HG03097 (cell line): Measurements from ENCODE around the gene DNAH2.
"Not testable (repeated sequence)": the region's sequence is repeated elsewhere in the genome, so short reads cannot be mapped to it uniquely, and the experiment has no call there.

Source experiments
- ATAC-seq: cut with Tn5 transposase; IDR thresholded peaks from one replicate; pipeline ENCODE4 v1.9.1; 2021; ENCODE audit not compliant: unreplicated experiment, low FRiP score

Gene DNAH2

DNA sequence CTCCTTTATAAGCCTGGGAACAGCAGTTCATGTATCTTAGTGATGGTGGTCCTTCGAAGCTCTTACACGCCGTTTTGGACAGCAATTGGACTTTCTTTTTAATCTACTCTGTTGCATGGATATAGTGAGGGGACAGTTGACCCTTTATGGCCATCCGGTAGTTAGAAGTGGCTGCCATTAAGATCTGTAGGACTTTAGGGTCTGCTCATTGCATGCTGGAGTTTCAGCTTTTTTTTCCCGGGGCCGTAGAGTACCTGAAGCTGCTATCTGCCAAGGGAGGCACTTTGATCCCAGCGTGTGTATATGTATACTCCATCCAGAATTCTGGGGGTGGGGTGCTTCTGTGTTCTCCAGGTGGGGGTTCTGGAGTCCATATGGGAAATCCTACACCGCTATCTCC is 141.5 kb downstream of the DNAH2 start:
- ATAC-seq, result no peak

DNA sequence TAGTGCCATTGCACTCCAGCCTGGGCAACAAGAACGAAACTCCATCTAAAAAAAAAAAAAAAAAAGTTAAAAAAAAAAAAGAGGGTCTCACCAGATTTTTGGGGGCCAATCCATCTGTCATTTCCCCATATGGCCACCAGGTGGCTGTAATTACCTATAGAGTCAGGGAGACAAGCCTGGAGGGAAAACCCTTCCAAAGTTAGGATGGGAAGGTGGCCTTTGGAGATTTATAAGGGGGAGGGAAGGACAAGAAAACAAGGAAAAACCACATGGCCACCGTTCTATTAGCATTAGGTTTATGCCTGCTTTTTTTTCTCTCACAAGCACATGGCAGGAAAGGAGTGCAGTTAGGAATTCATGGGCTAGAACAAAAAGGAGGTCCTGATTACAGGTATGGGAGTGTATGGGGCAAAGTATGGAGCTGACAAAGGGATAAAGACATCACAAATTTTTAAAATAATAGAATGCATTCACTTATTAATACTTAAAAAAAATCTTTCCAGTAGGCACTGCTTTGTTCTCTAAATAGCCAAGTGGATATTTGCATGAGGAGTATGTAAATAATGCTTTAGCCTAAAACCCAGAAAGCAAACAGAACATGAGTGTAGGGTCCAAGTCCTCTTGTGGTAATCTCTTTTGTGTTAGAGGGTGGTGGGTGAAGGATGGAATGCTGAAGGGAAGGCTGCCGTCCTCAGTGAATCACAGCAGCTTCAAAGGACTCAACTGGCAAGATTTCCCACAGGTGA is 145.3 kb downstream of the DNAH2 start:
- ATAC-seq, result no peak

DNA sequence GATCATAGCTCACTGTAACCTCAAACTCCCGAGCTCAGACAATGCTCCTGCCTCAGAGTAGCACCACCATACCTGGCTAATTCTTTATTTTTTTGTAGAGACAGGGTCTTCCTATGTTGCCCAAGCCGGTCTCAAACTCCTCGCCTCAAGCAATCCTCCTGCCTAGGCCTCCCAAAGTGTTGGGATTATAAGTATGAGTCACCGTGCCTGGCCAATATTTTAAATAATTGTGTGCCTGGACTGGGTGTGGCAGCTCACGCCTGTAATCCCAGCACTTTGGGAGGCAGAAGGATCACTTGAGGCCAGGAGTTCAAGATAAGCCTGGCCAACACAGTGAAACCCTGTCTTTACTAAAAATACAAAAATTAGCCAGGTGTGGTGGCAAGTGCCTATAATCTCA is 146.8 kb downstream of the DNAH2 start:
- not testable (repeated sequence) for ATAC-seq

DNA sequence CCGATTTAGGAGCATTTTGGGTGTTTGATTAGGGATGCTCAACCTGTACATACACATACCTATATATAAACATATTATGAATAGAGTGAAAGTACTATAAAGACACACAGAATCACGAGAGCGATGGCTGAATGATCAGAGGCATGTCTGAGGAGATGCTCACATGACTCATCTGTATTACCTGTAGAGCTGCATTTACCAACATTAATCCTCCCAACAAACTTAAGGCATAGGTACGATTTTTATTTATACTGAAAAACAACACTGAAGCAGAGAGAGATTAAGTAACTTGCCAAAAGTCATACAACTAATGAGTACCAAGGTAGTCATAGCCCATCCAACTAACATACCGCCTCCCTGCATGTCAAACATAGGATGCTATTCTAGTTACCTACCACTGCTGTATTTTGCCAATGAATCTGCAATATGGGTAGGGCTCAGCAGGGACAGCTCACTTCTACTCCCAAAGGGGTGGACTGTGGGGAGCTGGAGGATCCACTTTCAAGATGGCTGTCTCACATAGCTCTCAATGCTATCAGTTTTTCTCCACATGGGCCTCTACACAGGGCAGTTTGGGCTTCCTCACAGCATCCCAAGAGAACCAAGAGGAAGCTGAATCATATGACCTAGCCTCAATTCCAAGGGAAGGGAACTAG is 147.6 kb downstream of the DNAH2 start:
- no peak for ATAC-seq

DNA sequence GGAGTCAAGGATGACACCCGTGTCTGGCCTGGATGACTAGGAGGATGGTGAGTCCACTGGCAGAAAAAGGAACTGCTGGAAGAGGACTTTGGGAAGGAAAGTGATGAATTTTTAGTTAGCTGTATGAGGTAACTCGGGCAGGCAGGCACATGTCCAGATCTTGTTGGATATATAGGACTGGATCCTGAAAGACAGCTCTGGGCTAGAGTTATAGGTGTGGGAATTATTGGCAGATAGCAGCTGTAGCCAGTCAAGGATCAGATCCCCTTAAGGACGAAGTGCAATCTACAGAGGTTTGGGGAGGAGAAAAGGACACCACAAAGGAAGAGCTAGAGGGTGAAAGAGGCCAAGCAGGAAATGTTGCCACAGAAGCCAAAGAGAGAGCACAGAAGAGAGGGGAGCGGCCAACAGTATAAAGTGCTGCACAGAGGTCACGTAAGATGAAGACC is 150.4 kb downstream of the DNAH2 start:
- ATAC-seq, result no peak

DNA sequence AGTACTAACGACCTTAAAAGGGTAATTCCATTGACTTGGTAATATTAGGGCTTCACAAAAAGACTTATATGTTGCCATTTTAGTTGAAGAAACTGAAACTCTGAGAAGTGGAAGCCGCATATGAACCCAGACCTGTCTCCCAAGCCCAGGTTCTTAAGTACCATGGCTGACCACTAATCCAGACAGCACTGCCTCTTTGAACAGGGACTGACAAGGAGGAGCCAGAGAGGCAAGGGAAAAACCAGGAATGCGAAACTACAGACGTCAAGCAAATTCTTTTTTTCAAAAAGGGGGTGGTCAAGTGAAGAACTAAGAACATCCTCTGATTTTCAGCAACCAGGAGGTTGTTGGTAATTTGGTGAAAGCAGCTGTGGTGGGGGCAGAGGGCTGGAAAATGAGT is 155.5 kb downstream of the DNAH2 start:
- no peak for ATAC-seq

DNA sequence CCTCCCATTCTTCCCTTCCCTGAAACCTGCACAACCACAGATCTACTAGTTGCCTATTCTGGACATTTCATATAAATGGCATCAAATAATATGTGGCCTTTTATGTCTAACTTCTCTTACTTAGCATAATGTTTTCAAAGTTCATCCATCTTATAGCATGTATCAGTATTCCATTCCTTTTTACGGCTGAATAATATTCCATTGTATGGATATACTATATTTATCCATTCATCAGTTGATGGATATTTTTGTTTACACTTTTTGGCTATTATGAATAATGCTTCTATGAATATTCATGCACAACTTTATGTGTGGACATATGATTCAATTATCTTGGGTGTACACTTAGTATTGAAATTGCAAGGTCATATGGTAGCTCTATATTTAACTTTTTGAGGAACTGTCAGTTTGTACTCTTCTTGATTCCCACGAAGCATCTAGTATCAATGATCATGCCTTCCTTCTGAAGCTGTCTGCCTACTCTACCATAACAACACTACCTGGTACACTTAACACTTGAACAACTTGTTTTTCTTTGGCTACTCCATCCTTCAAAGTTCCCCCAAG is 158.3 kb downstream of the DNAH2 start:
- no peak for ATAC-seq

DNA sequence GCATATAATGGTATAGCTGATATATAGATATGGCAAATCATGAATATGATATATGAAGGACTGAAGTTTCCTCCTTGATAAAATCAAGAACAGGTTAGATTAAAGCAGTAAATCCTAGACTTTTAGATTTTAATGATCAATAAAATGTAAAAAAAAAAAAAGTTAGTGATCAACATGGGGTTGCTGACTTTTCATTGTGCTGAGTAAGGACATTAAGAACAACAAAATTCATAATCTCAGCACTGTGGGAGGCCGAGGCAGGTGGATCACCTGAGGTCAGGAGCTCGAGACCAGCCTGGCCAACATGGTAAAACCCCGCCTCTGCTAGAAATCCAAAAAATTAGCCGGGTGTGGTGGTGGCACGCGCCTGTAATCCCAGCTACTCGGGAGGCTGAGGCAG is 160.7 kb downstream of the DNAH2 start:
- no peak for ATAC-seq

DNA sequence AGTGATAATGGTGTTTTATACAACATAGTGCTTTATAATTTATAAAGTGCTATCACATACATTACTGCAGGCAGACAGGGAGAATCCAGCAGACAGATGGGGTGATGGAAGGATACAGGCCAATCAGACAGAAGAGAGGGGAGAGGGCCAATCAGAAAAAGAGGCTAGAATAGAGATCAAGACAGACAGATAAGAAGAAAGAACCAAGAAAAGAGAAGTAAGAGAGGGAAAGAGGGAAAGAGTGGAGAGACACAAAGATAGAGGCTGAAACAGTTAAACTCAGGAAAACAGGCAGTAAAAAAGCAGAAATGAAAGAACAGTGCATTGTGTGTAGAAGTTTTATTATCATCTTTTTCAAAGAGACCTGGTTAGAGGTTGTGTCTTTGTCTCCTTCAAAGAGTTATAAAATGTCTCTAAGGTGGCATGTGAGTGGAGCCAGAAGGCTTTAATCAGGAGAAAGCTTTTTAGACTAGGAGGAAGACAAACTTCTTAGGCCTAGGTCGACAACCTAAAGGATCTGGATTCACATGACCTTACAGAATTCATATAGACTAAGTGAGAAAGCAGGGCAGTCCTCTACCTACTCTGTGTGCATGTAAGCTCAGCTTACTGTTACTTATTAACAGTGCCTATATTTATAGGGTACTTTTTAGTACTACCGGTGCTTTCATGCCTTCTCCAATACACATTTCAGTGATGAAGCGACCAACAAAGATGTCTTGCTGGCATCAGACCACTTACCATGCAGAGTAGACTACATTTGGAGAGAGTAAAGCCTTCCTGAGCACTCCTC is 162.7 kb downstream of the DNAH2 start:
- no peak for ATAC-seq

DNA sequence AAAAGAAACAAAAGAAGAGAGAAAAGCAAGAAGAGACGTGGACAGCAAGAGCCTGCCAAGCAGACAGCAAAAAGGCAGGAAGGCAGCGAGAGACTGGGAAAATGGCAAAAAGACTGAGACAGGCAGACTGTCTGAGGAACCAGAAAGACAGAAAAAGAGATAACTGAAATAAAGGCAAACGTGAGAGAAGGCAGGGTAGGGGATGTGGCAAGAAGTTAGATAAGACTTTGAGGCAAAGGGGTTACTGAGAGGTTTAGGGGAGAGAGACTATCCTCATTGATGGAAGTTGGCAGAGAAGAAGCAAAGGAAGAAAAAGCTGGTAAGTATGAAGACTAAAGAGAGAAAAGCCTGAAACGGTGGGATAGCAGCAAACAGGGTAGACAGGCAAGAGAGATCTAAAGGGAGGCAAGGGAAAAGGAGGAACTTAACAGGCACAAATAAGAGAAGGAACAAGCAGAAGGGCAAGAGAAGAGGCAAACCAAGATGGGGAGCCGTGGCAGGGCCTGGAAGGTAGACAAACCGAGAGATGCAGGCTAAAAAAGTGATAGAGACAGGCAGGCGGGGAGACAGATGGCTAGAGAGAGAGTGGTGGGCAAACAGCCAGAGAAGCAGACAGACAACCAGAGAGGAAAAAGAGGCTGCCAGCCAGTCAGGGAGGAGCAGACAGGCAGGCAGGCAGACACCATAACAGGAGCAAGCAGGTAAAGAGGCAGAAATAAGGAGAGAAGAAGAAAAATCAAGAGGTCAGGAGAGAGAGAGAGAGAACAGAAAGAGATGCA is 163.9 kb downstream of the DNAH2 start:
- ATAC-seq, result no peak

DNA sequence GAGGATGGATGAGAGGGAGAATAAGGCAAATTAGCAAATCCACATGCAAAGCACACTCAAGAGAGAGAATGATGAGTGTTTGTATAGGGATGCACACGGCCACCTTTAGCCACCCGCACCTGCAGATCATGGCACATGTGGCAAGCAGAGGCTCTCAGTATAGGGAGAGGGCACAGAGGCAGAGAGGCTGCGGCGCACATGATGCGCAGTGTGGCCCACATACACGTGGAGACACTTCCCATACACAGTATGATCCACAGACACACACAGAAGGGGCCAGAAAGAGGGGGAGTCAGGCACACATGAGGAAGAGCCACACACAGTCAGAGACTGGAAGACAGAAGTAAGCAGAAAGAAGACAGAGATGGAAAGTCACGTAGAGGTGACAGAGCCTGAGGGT is 164.5 kb downstream of the DNAH2 start:
- no peak for ATAC-seq

DNA sequence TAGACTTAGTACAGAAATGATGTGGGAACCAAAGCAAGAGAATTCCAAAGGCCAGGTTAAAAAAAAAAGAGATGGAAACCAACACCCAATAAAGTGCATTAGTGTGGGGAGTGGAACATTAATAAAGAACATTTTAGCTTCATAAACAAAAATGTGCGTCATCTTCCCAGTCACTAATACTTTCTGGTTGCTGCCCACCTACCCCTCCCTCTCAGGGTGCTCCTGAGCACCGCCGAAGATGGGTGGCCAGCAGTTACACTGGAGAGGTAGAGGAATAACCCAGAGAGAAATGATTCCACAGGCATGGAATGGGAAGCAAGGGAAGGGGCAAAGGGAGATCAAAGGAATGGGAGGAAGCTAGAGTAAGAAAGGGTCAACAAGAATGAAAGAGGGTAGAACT is 165.1 kb downstream of the DNAH2 start:
- no peak for ATAC-seq
